HG02623 (cell line): ENCODE data around the gene UGCG.

ENCODE experiments used
- ATAC-seq: cut with Tn5 transposase; IDR thresholded peaks from one replicate; pipeline ENCODE4 v1.9.1; 2021; ENCODE audit warnings: moderate library complexity; ENCODE audit not compliant: unreplicated experiment

The UGCG gene

GRCh38 chr9:111978616-111979015 is 82.0 kb downstream of the UGCG start:
- no peak for ATAC-seq

GRCh38 chr9:111979561-111979960 is 82.9 kb downstream of the UGCG start:
- ATAC-seq = no peak

GRCh38 chr9:111980398-111980797 is 83.8 kb downstream of the UGCG start:
- no peak for ATAC-seq

GRCh38 chr9:111983484-111983908 is 86.9 kb downstream of the UGCG start:
- peak; percentile 75 for ATAC-seq

GRCh38 chr9:111984086-111984802 is 87.6 kb downstream of the UGCG start:
- no peak for ATAC-seq
